HG02870 (cell line): Measurements from ENCODE around the gene ARFGEF2.
A peak's percentile ranks its signal among the peaks of the same experiment; 100 is the strongest.
"Not testable (repeated sequence)": the region's sequence is repeated elsewhere in the genome, so short reads cannot be mapped to it uniquely, and the experiment has no call there.

Source experiments
- ATAC-seq: cut with Tn5 transposase; IDR thresholded peaks from one replicate; pipeline ENCODE4 v1.9.1; 2021; ENCODE audit warnings: mild to moderate bottlenecking, moderate library complexity; ENCODE audit not compliant: unreplicated experiment

The ARFGEF2 gene

GRCh38 chr20:48921168-48921882, at the start of gene ARFGEF2:
ARFGEF2 (plus strand) TSS chr20:48921711; CDS start chr20:48921890, 179 bp downstream.
- peak; percentile 72 for ATAC-seq

- ATAC-seq: no peak
Measured at GRCh38 chr20:48875233-48875913, 46.1 kb upstream of the ARFGEF2 start.

- no peak for ATAC-seq
Measured at GRCh38 chr20:48875914-48876240, 45.6 kb upstream of the ARFGEF2 start.

GRCh38 chr20:48877304-48877703, 44.2 kb upstream of the ARFGEF2 start:
- ATAC-seq: no peak

GRCh38 chr20:48878534-48879248, 42.8 kb upstream of the ARFGEF2 start:
- ATAC-seq: no peak

- ATAC-seq: no peak
Measured at GRCh38 chr20:48879612-48880245, 41.8 kb upstream of the ARFGEF2 start.

- no peak for ATAC-seq
Measured at GRCh38 chr20:48880331-48880730, 41.2 kb upstream of the ARFGEF2 start.

GRCh38 chr20:48880981-48881657, 40.4 kb upstream of the ARFGEF2 start:
- no peak for ATAC-seq

GRCh38 chr20:48885237-48885636, 36.3 kb upstream of the ARFGEF2 start:
- no peak for ATAC-seq

GRCh38 chr20:48886194-48886593, 35.3 kb upstream of the ARFGEF2 start:
- no peak for ATAC-seq

- ATAC-seq: no peak
Measured at GRCh38 chr20:48886811-48887210, 34.7 kb upstream of the ARFGEF2 start.

- not testable (repeated sequence) for ATAC-seq
Measured at GRCh38 chr20:48888517-48888916, 33.0 kb upstream of the ARFGEF2 start.

GRCh38 chr20:48889140-48889790, 32.2 kb upstream of the ARFGEF2 start:
- no peak for ATAC-seq

- no peak for ATAC-seq
Measured at GRCh38 chr20:48891235-48892048, 30.1 kb upstream of the ARFGEF2 start.

- ATAC-seq: no peak
Measured at GRCh38 chr20:48892049-48892470, 29.5 kb upstream of the ARFGEF2 start.

- ATAC-seq: no peak
Measured at GRCh38 chr20:48892891-48893290, 28.6 kb upstream of the ARFGEF2 start.

- no peak for ATAC-seq
Measured at GRCh38 chr20:48893374-48893773, 28.1 kb upstream of the ARFGEF2 start.

- ATAC-seq: no peak
Measured at GRCh38 chr20:48897305-48898010, 24.1 kb upstream of the ARFGEF2 start.

- ATAC-seq: no peak
Measured at GRCh38 chr20:48898210-48898609, 23.3 kb upstream of the ARFGEF2 start.
